Left forelimb (tissue), 1 donor: ENCODE data around the gene RPS10.
"Not testable (repeated sequence)": the region's sequence is repeated elsewhere in the genome, so short reads cannot be mapped to it uniquely, and the experiment has no call there.

Experiments used
- DNase-seq: peaks from one replicate; pipeline ENCODE4 v3.0.0-alpha.2; 2018; ENCODE audit warnings: low spot score

The RPS10 gene

DNA sequence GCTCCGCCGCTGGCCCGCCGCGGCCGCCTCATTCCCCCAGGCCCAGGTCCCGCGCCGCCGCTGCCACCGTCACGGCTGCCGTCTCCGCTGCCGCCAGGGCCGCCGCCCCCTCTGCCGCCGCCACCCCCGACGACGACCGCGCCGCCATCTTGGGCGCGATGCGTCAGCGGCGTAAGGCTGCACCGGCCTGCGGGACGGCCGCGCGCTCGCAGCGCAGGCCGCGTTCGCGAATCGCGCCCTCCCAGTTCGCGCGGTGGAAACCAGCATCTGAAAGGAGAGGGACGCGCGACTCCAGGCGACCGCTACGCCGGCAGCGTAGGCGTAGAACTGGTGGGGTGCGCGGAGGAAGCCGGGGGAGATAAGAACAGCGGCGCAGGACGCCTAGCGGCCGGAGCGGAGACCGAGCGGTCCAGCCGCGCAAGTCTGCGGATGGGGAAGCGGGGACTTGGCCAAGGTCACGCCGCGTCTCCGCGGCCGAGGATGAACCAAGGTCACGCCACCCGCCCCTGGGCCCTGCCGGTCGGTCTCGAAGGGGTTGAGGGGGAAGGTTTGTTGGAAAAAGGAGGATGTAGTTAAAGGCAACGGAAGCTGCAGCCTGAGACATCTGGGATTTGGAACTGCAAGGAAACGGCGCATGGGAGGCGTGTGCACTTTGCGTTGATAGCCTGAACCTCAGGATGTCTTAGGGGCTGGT lies 33.2 kb downstream of the RPS10 start, which contains the start of gene NUDT3:
NUDT3 (minus strand) TSS at position 173 of the 694 bp plus-strand sequence. CDS start 307 bp downstream, outside the sequence.
- DNase-seq, result peak; percentile 97

DNA sequence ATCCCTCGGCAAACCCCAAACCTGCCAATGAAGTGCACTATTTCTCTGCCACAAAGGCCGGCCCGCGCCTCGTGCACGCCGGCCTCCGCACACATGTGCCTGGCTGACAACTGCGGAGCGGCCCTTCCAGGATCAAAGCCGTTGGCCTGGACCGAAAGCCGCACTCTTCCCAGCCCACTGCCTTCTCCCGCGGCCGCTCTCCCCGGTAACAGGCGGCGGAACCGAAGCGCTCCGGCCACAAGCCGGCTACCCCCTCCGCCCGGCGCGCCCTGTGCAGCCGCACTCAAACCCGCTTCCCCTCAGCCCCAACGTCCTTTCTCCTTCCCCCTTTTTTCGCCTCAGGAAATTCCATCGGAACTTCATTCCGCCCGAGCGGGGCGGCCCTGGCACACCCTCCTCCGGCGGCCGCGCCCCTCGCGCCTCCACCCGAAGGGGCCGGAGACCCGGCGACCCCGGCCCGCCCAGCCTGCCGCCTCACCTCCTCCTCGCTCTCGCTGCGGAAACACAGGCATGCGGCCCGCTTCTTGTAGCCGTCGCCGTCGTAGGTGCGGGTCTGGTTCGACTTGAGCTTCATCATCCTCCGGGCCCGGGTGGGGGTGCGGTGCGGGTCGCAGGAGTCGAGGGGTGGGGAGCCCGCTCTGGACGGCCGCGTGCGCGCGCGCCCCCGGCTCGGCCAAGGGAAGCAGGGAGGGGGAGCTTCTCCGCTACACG lies 33.9 kb downstream of the RPS10 start:
- DNase-seq, result peak; percentile 81

DNA sequence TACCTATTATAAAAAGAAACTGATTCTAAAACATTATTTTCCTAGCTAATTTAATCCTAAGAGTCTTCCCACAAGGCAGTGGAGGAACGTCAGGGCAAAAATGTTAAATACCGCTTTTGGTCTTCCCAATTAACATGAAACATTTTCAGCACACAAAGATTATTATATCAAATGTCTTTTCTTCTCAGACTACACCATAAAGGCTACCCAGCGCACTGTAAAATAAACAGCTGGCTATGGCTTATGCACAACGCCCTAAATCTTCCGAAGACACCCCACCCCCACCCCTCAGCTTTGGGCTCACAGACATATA lies 34.4 kb downstream of the RPS10 start:
- DNase-seq, result no peak

DNA sequence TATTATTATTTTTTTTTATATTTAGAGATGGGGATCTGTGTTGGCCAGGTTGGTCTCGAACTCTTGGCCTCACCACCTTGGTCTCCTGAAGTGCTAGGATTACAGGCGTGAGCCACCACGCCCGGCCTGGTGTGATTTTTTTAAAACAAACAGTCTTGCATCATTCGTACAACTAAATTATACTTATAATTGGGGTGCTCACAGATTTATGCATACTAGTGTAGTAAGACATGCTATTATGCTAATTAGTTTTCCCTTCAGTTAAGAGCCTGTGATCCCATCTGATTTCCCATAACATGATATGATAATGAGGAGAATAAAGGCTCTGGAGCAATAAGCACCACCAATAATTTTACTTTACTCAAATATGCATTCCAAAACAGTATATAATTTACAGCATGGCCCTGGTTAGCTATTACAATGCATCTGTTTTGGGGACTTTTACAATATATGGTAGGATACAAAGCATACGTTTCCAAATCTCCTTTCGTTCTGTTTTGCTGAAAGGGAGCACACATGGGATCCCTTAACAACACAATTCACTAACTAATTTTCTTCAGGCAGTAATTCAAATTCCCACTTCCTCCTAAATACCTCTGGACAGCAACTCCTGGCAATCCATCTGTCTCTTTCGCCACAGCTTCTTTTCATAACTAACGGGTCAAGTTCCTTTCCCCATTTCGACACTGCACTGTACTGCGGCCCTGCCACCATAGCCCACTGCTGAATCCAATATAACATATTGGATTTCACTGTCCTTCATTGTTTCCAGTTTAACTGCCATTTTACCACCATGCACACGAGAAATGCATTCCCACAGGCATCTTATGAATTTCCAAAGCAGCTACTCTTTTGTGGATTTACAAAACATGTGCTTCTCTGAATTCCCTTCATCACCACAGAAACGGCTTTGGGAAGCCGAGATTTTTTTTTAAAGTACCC lies 35.1 kb downstream of the RPS10 start:
- peak; percentile 70 for DNase-seq

DNA sequence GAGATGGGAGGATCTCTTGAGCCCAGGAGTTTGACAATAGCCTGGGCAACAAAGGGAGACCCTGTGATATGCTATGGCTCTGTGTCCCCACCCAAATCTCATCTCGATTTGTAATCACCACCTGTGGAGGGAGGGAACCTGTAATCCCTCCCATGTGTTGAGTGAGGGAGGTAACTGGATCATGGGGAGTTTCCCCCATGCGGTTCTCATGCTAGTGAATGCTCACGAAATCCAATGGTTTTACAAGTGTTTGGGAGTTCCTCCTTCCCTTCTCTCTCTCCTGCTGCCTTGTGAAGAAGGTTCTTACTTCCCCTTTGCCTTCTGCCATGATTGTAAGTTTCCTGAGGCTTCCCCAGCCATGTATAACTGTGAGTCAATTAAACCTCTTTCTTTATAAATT lies 36.8 kb downstream of the RPS10 start:
- DNase-seq, result no peak

DNA sequence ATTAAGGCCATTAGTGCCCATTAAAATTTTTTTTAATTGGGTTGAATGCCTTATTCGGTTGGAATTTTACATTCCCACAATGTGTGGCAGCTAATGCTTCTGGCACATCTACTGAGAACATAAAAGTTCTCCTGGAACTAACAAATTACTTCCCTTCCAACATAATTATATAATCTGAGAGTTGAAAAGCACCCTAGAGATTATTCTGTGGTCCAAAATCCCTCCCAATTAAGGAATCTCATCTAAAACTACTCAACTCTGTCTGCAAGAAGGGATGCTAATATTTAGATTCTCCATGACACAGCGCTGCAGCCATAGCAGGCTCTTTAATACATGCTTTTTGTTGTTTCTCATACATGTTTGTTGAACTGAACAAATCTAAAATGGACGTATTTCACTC lies 37.4 kb downstream of the RPS10 start:
- no peak for DNase-seq

DNA sequence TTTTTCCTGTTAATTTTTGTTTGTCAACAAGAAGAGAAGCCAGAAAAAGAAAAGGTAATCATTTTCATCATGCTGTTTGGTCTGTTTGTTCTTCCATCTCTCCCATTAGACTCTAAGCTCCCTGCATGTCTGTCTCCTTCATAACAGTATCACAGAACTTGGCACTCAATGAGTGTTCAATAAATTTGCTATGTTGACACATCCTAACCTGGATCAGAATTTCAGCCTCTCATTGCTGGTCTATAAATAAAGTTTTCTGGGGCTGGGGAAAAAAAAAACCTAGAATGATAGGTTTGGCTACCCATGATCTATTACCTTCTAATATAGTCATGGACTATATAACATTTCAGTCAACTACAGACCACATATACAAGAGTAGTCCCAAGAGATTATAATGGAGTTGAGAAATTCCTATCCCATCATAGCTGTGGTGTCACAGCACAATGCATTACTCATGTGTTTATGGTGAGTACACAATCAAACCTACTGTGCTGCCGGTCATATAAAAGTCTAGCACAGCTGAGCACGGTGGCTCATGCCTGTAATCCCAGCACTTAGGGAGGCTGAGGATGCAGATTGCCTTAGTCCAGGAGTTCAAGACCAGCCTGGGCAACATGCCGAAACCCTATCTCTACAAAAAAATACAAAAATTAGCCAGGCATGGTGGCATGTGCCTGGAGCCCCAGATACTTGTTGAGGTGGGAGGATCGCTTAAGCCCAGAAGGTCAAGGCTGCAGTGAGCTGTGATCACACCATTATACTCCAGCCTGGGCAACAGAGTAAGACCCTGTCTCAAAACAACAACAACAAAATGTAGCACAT lies 39.3 kb downstream of the RPS10 start:
- no peak for DNase-seq

DNA sequence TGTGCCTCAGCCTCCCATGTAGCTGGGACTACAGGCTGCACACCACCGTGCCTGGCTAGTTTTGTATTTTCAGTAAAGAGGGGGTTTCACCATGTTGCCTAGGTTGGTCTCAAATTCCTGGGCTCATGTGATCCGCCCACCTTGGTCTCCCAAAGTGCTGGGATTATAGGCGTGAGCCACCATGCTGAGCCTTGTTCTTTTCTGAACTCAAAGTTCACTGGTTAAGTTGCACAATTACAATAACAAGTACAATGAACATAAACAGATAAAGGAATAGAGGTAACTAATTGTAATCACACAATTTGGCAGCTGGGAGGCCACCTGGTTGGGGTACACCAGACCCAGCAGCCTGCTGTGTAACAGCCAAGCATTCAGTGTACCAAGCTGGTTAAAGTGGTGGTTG lies 40.1 kb downstream of the RPS10 start:
- DNase-seq, result no peak

DNA sequence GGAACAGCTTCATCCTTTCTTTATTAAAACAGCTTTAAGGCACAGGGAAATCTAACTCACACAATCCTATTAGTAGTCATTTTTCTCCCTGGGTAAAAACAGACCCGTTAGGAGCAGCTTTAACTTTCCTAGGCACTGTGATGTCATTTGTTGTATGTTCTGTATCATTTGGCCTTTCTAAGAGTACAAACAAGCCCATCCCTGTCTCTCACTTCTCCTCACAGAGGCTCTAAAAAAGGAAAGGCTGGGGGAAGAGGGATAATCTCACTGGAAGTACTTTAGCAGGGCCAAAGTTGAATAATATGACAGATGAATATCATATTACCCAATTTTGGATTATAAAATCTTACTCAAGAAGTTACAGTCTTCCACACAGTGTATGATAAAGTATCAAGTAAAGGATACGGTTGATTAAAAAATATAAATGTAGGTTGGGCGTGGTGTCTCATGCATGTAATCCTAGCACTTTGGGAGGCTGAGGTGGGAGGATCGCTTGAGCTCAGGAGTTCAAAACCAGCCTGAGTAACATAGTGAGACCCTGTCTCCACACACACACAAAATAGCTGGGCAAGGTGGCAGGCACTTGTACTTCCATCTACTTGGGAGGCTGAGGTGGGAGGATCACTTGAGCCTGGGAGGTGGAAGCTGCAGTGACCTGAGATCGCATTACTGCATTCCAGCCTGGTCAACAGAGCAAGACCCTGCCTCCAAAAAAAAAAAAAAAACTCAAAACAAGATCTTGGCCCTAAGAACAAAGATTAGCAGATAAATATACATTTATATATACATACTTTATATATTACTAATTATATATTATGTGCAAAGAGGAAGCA lies 41.3 kb downstream of the RPS10 start:
- DNase-seq, result no peak

DNA sequence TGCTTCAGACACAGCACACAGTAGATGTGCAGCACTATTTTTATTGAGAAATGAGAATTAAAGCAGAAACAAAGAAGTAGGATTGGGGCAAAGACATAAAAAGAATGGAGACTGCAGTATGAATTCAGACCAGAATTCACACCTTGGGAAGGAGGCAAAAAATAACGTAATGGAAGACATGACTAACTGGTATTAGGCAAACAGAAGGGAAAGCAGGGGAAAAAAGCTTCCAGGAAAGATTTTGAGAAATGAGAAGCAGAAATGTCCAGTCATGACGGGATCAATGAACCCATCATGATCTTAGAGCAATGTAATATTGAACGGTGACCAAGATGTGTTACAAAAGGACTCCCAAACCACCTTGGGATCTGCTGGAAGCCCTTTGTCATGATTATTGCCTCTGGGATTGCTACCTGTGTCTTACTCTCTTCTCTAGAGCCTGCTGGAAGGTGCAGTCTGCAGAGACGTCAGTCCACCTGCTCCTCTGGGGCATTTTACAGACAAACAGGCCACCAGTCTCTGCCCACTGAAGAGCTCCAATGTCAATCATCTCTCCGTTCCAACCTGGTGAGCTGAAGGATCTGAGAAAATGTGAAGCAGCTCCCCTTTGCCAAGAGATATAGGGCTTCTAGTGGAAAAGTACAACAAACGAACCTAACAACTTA lies 42.1 kb downstream of the RPS10 start:
- no peak for DNase-seq

DNA sequence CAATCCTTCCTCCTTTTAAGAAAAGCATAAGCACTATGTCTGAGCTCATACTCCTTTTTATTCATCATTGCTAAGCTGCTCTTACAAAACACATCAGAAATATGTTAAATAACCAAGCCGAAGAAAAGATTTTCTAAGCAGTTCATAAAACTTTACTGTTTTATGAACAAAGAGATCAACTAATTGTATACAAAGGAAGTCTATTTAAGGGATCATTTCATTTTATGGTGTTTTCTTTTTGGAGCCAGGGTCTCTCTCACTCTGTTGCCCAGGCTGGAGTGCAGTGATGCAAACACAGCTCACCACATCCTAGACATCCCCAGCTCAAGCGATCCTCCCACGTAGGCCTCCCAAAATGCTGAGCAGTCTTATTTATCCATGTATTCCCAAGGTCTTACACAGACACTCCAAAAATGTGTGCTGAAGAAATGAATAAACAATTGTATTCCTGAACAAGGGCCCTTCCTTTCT lies 42.7 kb downstream of the RPS10 start:
- no peak for DNase-seq

DNA sequence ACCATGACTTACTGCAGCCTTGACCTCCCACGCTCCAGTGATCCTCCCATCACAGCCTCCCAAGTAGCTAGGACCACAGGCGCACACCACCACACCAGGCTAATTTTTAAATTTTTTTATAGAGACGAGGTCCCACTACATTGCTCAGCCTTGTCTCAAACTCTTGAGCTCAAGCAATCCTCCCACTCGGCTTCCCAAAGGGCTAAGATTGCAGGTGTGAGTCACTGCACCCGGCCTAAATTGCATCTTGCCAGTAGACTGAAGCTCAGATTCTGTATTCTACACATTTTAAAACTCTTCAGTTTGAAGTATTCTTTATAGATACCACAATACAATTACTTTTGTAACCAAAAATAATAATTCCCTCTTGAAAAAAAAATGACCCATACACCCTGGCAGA lies 44.8 kb downstream of the RPS10 start:
- no peak for DNase-seq

DNA sequence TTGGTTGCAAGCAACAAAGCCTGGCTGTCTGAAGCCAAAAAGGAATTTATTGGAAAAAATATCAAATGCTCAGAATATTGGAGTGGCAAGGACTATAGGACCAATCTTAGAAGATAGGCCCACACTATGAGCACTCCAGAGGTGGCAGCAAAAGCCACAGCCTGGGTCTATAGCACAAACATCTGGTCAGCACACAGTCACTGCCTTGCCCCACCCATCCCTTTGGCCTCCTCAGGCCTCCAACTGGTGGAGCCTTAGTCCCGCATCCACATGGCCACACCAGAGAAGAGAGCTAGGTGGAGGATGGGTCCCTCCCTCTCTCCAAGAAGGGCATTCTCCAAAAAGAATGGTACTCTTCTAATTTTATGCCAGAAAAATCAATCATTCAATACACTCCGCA lies 47.4 kb downstream of the RPS10 start:
- no peak for DNase-seq

DNA sequence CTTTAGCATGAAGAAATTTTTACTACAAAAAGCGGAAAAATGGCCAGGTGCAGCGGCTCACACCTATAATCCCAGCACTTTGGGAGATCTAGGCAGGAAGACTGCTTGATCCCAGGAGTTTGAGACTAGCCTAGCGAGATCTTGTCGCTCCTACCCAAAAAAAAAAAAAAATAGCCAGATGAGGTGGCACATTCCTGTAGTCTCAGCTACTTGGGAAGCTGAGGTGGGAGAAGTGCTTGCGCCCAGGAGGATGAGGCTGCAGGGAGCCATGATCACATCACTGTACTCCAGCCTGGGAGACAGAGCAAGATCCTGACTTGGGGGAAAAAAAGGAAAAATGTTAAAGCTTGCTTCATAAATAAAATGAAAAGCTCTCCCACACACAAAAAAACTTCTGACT lies 47.9 kb downstream of the RPS10 start:
- DNase-seq, result no peak

DNA sequence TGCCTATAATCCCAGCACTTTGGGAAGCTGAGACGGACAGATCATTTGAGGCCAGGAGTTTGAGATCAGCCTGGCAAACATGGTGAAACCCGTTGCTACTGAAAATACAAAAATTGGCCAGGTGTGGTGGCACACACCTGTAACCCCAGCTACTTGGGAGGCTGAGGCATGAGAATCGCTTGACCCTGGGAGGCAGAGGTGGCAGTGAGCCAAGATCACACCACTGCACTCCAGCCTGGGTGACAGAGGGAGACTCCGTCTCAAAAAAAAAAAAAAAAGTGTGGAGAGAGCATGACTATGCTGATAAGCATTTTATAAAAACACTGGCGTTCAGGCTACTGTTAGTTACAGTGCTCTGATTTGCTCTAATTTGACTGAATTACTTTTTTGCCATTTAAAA lies 48.3 kb downstream of the RPS10 start:
- not testable (repeated sequence) for DNase-seq

DNA sequence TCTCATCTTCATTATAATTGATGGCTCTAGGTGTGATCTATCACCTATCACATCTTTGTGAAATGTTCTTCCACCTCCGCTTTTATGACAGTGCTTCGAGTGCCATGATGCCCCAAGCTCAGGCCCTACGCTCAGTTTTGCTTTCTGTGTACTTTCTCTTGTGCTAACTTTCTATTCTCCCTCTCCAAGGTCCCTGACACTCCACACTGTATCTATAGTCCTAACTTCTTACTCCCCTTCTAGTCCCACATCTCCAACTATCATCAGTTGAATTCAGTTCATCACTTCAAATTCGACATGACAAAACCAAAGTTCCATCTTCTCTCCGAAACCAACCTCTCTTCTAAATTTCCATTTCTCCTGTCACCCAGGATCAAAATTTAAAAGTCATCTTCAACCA lies 50.0 kb downstream of the RPS10 start:
- no peak for DNase-seq

DNA sequence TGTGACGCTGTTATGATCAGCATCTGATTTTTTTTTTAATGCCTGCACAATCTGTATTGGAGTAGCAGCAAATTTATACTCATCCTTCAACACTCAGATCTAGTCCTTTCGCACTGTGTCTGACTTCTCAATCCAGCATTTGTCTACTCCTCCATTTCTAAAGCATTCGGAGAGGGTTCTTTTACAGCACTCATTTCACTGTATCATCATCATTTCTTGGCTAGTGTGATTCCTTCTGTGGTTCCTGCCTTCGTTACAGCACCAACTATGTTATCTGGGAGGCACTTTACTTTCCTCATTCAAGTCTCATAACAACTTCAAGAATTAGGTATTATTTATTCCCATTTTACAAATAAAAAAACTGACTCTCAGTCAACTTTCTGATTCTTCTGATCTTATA lies 51.4 kb downstream of the RPS10 start:
- no peak for DNase-seq

DNA sequence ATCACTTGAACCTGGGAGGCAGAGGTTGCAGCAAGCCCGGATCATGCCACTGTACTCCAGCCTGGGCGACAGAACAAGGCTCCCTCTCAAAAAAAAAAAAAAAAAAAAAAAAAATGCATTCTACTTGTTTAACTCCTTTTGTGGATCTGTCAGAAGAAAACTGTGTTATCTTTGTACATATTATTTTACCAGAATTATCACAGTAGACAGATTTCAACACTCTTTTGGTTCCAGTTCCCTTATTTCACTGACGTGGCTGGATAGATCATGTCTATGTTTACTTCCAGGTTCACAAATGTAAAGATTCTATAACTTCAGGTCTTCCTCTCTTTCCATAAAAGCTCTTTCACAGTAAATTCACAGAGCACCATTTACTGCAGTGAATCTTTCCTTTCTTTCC lies 51.8 kb downstream of the RPS10 start:
- DNase-seq, result no peak

DNA sequence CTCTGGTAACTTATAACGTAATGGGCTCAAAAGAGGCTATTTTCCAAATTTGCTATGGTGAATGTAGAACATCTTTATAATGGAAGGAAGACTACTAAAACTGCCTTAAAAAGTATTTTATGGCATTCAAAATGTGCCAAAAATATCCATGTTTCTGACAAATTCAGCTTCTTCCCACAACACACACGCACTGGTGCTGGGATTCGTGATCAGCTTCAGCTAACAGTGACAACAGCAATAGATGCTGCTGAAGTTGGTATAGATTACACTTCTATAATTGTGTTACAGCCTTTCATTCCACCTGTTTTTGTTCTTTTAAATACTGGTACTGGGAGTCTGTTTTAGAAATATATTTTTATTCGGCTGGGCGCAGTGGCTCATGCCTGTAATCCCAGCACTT lies 52.4 kb downstream of the RPS10 start:
- DNase-seq, result no peak

DNA sequence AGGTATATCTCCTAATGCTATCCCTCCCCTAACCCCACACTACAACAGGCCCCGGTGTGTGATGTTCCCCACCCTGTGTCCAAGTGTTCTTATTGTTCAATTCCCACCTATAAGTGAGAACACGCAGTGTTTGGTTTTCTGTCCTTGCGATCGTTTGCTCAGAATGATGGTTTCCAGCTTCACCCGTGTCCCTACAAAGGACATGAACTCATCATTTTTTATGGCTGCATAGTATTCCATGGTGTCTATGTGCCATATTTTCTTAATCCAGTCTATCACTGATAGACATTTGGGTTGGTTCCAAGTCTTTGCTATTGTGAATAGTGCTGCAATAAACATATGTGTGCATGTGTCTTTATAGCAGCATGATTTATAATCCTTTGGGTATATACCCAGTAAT lies 54.0 kb downstream of the RPS10 start:
- DNase-seq, result not testable (repeated sequence)
